Stimulated activated CD4-positive, alpha-beta T cell treated with anti-CD3 and anti-CD28 coated beads, Interleukin-12 subunit alpha, Interleukin-12 subunit beta, amount 100 ng/mL, for 4 hours (primary cell): Measurements from ENCODE around the gene KCNMB2.
"Not testable (repeated sequence)": the region's sequence is repeated elsewhere in the genome, so short reads cannot be mapped to it uniquely, and the experiment has no call there.

ENCODE experiments used
- DNase-seq: peaks from one replicate; pipeline ENCODE4 v3.0.0-alpha.2; 2020

The KCNMB2 gene

DNA sequence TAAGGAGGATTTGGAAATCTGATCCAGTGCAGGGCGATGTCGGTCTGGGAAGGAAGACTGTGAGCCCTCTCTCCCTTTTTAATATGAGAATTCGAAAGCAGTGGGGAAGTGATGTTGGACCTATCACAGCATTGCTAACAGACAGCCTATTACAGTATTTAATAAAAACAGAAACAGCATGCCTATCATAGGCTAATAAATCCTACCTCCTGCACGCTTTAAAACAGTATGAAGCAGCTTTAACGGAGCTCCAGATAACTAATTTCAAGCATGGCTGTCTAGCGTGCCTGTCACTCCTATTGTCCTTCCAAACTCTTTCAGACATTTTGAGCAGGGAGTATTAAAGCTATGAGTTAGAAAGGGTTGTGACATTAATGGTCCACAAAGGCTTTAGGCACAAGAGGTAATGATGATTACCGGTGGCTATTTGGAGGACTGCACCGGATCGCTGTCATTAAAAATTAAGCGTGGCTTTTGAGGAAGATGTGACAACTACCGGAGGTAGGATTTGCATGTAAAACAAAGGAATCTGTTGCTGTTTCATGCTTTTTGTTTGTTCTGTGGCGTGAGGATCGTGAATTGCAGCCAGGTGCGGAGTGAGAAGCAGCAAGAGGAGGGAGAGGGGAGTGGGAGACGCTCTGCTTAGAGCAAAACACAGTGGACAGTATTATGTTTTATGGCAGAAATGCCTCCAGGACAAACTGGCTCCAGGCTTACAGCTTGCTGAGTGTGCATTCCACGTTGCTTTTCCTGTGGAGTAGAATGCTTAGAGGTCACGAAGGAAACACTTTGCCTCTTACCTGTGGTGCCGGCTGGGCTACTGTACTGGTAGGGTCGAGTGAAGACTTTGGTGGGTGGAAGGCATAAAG, at the start of gene KCNMB2:
TSS of gene KCNMB2 (plus strand) at position 226 of the 869 bp plus-strand sequence.
- DNase-seq, result no peak

DNA sequence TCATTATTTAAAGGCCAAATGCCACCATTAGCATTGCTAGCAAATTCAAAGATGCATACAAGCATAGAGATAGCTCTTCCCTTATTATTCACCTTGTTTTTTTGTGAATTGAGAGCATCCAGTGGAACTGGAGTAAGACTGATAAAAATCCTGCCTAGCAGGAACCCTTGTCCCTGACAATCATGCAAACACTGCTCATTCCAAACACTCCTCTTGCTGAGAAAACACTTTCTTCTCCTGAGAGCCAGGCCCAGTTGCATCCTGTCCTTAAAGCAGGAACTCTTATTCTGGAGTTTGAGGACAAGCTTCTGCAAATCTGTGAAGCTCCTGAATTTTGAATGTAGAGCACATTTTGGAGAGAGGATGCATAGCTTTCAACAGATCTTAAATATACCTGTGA, 49.3 kb upstream of the KCNMB2 start:
- no peak for DNase-seq

DNA sequence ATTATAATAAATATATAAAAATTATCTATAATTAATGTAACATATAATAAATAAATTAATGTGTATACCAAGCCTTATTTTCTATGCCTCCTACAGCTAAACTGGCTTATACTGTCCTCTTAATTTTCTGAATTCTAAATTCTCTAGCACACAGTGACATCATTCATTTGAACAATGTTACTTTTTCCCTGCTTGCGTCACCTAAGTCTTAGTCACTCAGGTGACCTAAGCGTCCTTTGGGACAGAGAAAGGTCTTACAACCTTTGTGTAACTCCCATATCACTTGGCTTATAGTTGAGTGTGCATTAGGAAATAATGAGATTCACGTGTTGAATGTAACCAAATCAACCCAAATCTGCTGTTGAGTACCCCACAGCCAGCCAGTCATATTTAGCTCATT, 48.5 kb upstream of the KCNMB2 start:
- DNase-seq, result no peak

DNA sequence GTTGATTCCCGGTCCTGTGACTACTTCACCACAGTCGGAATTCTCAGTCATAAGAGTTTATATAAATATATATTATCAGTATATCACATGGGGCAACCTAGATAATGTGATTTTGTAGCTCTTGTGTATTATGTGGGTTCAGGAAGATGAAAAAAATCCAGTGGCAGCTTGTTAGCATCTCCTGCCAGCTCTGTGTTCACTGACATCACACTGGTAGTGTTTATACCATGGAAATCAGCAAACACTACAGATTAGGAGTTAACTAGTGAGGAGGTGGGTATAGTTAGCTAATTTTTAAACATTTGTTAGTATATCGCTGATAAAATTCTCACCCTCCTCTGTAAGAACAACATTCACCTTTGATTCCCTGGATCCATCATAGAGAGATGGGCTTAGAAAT, 44.5 kb upstream of the KCNMB2 start:
- no peak for DNase-seq

DNA sequence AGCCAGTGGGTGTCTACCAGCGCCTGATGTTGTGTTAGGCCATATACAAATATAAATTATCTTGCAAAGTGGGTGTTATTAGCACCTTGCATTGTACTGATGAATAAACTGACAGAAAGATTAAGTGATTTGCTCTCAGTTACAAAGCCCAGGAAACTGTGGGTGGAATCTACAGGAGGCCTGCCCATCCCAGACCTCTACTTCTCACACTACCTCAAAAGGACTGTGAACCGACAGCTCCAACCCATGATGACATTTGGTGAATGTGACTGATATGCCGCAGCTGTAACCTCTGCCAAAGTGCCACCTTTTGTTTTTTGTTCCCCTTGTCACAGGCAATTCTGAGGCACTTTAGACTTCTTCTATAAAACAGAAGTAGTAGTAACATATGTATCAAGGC, 43.7 kb upstream of the KCNMB2 start:
- no peak for DNase-seq

DNA sequence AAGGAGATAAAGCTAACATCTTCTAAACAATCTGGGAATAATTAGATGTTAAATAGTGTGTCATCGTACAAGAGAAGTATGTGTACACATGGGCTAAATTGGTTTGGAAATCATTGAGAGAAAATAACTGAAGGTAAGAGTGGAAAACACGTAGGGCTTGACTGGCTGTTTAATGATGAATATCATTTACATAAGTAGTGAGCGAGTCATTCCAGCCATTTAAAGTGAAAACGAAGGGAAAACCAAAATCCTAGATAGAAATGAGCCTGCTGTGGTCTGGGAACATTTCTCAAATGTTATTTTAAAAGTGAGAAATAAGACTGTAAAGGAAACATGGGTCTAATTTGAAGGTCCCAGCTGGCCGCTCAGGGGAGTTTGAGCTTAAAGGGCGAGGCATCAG, 41.9 kb upstream of the KCNMB2 start:
- DNase-seq, result no peak

DNA sequence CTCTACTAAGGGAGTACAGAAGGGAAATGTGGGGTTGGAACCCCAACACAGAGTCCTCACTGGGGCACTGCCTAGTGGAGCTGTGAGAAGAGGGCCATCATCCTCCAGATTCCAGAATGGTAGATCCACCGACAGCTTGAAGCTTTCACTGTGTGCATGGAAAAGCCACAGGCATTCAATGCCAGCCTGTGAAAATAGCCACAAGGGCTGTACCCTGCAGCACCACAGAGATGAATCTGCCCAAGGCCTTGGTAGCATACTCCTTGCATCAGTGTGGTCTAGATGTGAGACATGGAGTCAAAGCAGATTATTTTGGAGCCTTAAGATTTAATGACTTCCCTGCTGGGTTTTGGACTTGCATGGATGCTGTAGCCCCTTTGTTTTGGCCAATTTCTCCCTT, 39.3 kb upstream of the KCNMB2 start:
- no peak for DNase-seq

DNA sequence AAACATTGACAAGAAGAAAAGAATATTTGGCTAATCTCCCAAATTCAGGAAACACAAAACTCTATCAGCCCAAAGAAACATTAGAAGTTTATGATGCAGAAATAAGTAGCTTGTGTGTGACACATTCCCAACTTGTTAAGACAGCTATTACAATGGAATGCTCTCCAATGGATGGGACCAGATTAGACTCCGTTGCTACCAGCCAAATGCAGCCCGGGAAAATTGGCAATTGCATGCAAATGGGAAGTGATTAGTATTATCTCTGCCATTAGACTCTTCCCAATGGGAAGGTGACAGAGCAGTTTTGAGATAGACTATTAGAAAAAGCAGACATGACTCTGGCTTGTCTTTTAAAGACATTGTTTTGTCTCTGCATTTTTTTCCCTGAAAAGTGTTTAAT, 37.4 kb upstream of the KCNMB2 start:
- no peak for DNase-seq

DNA sequence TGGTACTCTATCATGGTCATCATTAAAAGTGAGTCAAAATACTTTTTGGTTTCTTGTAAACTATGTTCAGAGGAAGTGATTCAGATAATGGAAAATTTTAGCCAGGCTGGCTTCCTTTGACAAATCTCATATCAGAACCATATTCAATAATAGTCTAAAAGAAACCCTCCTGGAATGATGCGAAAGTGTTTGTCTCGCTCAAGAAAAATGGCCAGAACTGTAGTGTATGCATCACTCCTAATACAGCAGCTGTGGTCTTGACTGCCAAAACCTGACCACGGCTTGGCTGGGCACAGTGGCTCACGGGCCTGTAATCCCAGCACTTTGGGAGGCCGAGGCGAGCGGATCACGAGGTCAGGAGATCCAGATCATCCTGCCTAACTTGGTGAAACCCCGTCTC, 35.6 kb upstream of the KCNMB2 start:
- DNase-seq, result no peak

DNA sequence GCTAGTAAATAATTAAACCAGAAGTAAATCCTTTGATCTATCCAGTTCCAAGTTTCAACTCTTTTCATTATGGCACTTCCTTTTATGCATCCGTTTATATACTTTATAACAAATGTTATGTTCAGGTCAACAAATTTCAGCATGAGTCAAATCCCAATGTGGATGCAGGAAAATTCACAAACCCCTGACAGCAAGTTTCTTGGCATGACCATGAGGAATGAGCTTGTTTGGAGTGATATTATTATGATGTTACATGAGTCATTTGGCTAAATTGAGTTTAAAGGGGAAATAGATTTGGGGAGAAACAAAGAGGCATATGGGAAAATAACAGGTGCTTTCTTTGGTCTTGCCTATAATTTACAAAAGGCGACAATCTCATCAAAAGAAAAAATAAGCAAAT, 32.1 kb upstream of the KCNMB2 start:
- no peak for DNase-seq

DNA sequence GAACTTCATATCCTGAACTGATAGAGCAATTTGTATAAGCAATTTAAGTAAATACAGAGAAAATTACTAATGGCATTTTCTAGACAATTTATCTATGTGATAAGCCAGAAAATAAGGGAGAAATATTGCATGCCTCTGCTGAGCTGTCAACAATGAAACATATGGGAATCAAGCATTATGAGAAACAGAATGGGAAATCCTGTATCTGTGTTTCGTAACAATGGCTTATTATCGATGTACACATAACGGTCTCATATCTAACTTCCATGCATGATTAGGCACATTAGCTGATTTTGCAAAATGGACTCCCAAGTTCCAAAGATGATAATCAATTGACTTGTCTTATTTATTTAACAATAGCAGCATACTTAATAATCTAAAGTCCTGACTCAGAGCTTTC, 30.4 kb upstream of the KCNMB2 start:
- DNase-seq, result no peak

DNA sequence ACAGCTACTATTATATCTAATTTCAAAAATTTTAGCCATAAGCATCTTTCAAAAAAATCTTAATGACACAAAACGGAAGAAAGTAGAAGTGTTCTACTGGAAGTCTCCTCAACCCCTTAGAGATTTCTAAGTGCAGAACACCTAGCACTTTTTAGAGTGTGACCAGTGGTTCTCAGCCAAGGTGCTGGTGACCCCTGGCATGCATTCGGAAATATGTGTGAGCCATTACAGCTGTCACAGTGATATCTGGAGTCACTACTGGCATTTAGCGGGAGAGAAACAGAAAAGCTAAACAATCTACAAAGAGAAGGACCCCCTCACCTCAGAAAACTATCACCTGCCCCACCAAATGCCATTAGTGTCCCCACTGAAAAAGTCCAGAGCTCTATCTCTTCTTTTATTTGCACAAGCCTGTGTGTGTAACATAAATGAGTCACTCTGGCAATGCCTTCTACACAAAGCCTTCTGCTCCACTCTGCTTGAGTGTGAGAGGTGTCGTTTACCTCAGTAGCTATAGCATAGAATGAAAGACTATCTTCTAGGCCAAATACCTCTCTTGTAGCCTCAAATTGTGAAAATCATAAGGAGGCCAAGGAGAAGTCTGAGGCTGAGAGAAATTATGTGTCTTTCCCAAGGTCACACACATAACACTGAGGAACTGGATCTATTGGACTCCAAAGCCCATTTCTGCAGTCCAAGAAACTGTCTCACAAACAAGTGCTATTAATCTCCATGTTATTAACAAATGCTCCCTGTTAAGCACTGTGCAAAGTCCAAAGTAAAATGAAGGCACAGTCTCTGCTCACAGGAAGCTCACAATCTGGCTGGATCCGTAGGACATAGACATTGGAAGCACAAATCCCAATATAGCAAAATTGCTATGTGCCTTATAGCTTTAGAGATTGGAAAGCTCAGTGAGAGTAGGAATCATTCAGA, 28.5 kb upstream of the KCNMB2 start:
- DNase-seq, result no peak

DNA sequence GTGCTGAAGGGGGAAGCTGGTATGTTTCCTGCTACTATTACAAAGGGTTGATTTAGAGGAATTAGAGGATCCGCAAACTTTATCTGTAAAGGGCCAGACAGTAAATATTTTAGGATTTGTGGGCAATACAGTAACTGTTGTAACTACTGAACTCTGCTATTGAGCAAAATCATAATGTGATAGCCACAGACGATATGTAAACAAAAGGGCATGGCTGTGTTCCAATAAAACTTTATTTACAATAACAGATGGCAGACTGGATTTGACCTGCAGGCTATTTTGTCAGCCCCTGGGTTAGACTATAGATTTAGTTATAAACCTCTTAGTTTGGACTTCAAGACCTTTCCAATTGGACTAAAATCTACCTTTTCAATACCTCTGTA, 27.8 kb upstream of the KCNMB2 start:
- DNase-seq, result no peak

DNA sequence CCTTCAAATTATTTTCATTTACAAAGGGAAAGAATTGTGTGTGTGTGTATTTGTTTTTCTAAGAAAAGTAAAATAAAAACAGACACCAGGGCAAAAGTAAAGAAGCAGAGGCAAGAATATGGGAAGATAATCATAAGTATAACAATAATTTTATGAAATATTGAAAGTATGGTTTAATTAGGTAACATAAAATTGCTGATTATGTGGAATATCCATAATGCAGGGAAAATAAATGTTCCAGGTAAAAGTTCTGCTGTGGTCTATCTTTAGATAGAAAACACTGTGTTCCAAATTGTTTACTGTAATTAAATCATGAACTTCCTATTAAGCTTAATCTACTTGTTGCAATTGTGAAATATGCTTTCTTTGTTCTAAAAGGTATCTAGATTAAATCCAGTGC, 25.7 kb upstream of the KCNMB2 start:
- DNase-seq, result no peak

DNA sequence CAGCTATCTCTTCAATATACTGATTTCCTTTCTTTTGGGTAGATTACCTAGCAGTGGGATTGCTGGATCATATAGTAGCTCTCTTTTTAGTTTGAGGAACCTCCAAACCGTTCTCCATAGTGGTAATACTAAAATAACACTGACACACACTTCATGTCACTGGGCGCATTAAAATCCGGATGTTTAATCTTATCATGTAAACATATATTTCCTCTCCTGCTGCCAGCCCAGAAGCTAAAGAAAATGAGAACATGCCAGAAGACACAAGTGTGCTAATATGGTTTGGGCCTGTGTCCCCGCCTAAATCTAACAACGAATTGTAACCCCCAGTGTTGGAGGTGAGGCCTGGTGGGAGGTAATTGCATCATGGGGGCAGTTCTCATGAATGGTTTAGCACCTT, 23.6 kb upstream of the KCNMB2 start:
- no peak for DNase-seq

DNA sequence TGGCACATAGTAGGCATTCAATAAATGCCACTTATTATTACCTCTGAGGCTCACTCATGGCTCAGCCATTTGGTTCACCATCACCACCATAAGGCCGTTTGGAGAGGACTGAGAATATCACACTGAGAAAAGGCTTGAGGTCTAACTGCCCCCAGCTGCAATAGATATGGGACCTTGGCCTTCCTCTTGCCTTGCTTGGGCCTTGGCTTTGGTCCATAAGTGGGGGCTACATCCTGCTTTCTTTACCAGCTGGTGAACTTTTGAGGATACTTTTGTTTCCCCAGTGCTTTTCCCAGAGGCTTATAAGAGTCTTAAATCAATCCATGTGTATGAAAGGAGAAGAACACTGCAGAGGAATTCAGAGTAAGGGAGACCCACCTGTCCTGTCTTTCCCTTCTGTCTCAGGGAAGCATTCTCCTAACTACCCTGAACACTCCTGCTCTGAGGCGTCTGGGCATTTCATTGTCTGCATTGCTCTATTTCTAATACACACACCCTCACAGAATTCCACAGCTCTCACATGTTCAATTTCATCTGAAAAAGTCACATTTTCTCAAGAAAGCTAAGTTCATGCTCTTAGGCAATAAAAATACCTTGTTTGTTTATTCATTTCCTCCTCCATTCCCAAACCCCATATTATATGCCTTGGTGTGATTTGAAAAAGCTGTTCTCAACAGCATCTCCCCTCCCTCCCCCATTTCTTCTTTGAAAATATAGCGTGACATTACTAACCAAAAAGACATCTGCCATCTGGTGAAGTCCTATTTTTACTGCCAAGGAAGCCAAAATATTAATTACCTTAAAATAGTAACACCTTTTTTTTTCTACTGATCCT, 22.5 kb upstream of the KCNMB2 start:
- no peak for DNase-seq

DNA sequence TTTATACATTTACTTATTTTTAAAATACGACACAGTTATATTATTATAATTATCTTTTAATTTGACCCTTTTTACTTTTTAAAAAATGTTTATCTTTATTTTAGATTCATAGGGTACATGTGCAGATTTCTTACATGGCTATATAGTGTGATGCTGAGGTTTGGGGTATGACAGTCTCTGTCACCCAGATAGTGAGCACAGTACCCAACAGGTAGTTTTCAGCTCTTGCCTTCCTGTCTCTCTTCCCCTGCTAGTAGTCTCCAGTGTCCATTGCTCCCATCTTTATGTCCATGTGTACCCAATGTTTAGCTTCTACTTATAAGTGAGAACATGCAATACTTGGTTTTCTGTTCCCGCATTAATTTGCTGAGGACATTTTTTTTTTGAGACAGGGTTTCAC, 21.8 kb upstream of the KCNMB2 start:
- no peak for DNase-seq

DNA sequence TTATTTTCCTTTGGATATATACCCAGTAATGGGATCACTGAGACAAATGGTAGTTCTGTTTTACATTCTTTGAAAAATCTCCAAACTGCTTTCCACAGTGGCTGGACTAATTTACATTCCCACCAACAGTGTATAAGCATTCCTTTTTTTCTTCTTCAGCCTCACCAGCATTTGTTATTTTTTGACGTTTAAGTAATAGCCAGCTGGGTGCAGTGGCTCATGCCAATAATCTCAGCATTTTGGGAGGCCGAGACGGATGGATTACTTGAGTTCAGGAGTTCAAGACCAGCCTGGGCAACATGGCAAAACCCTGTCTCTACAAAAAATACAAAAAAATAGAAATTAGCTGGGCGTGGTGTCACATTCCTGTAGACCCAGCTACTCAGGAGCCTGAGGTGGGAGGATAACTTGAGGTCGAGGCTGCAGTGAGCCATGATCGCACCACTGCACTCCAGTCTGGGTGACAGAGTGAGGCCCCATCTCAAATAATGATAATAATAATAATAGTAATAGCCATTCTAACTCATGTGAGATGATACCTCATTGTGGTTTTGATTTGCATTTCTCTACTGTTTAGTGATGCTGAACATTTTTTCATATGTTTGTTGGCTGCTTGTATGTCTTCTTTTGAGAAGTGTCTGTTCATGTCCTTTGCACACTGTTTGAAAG, 21.0 kb upstream of the KCNMB2 start:
- DNase-seq, result not testable (repeated sequence)

DNA sequence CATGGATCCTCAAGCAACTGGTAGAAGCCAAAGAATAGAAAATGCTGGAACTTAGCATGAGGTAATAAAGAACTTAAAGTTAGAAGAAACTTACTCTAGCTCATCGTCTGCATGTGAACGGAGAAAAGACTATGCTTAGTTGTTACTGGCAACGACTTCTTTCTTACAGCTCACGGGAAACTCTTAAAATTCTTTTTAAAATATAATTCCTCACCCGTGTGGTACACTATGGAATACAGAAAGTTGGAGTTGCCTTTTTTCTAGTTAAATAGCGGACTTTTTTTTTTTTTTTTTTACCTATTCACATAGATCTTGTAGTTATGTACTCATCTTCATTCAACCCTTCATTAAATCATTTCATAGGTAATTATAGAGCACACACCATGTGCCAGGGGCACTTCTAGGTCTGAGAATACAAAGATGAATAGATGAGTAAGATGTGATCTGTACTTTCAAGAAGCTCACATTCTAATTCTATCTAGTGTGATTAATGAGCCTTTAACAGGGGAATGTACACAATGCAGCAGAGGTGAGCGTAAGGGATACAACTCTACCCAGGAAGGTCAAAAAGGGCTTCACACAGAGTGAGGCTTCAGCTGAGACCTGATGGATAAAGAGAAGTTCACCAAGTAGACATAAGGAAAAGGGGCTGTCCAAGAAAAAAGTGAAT, 18.4 kb upstream of the KCNMB2 start:
- no peak for DNase-seq

DNA sequence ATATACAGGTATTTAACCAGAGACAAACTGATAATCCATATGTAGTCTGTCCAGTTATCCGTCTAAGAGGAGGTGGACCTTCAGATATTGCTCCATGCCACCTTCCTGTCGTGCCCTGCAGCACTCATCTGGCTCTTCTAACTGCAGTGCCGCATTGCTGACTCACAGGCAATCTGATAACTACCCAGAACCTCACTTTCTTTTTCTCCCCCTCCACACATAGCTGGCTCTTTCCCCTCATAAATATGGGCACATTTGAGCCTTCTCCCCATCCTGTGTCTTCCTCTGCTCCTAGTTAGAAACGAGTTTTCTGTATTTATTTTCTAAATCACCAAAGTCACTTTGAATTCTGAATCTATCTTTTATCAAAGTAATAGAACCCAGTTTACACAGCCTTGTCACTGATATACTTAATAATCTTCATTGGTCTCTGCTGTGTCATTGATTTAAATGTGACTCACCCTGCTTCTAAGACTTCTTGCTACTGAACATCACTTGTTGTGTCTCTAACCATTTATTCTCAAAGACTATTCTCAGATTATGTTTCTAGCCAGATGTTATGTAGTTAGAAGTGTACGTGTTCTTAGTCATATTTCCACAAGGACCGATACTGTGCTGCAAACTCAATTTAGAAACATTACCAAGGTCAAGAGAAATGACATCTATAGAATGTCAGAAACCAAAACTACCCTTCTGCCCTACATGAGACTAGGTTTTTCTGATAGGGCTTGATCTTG, 17.4 kb upstream of the KCNMB2 start:
- DNase-seq, result no peak

DNA sequence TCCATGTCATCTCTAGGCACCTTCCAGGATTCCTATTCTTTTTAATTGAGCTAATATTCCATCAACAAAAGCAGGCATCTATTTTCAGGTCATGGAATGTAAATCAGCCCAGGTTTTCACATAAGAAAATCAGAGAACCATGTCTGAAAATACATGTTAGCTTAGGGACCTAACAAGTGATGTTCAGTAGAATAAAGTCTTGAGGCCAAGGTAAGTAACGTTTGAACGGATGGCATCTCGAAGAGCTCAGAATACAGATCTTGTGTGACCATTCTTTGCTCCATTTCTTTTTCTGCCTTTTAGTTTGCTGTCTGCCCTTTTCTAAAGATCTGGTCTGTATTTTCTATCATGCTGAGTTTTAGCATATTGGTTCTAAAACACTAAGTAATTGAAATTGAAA, 16.5 kb upstream of the KCNMB2 start:
- no peak for DNase-seq
